ENCODE results near the gene CCDC179. TPM values are rescaled to one million over a fixed set of nuclear protein-coding genes. Genes with fewer than 3 reads are reported as not detected.

The CCDC179 gene
- total and polyA plus RNA-seq, 9 of the 15 experiments (the other 6 are each of a cell fraction or from before 2014, with no cell fraction given), result not detected

GRCh38 chr11:22830082-22830414 is 30.2 kb downstream of the CCDC179 start:
- FAIRE-seq (no peak), ATAC-seq (no peak), DNase-seq (ENCODE audit: extremely low read depth in 1 of 4, low spot score in 3 of 4) (no peak)
- Histone ChIP-seq H3K9me1 (ENCODE audit: control insufficient read depth, insufficient read depth, low read length) (no peaks in the 10 kb centered on the region), H3K27me3 (ENCODE audit: control insufficient read depth in 2 of 2, insufficient read depth in 2 of 2, low read length in 2 of 2) (no peaks in the 10 kb centered on the region), H3K9me3 (replicated peaks; ENCODE audit: control insufficient read depth, insufficient read depth, low read depth, low read length) (no peaks in the 10 kb centered on the region), H3K79me2 (ENCODE audit: control insufficient read depth, insufficient read depth, low read length) (peaks cover 21% of the 10 kb centered on the region), H3K4me2 (ENCODE audit: insufficient read depth, low read length) (peak overlapping the region; percentile 52), H4K20me1 (replicated peaks; ENCODE audit: control insufficient read depth, insufficient read depth, low read length) (no peaks in the 10 kb centered on the region), H3K36me3 (ENCODE audit: control insufficient read depth, insufficient read depth, low read length) (peaks cover 15% of the 10 kb centered on the region; the same call in 2 of the 3 replicates), H3K4me3 (no peak overlapping the region), H3K9ac (ENCODE audit: insufficient read depth in 1 of 2, low read depth in 2 of 2, low read length in 2 of 2) (no peak overlapping the region), H3K4me1 (replicated peaks in 1 of 2; ENCODE audit: control insufficient read depth in 2 of 2, insufficient read depth in 2 of 2, low read length in 2 of 2) (peaks cover 0 to 7% of the 10 kb centered on the region in 2 experiments; a peak in 2 of 5 replicates), H2AFZ (ENCODE audit: low read depth, low read length) (peak overlapping the region; percentile 66; the same call in 1 of the 2 replicates), H3K27ac (ENCODE audit: extremely low read depth, low read depth, low read length) (no peak overlapping the region)
- BruUV-seq (replicated peaks), result no TSS peak
- intact Hi-C loops (cut with micrococcal nuclease) (no loop called here), in situ Hi-C loops (cut with MboI) (no loop called here)
- TF ChIP-seq ZMIZ1 (IDR thresholded peaks at IDR 0.05; ENCODE audit: low read depth in 2 of 2, low read length in 2 of 2) (no peak), KDM1A (IDR thresholded peaks at IDR 0.05) (peak in 1 of 2 experiments; percentile 7; a peak in 1 of 4 replicates), CTBP1 (IDR thresholded peaks at IDR 0.05; ENCODE audit: borderline replicate concordance) (0 out of 2 replicates have a peak, but pooled peaks have one; percentile 47), RREB1 (CRISPR knock-in tag; IDR thresholded peaks at IDR 0.05) (peak; percentile 22; the same call in 1 of the 2 replicates), MNT (conservative IDR thresholded peaks at IDR 0.05) (0 out of 4 replicates have a peak, but pooled peaks of 1 of the 2 experiments have one; percentile 16), ZNF408 (CRISPR knock-in tag; IDR thresholded peaks at IDR 0.05; ENCODE audit: low read depth) (no peak)
- ChIA-PET CTCF (ENCODE audit: low intra/inter-chr PET ratio) (interaction anchor here (0.7 kb wide), 1 partner anchor 555 kb away, joined by 3 read pairs; no protein-coding TSS in a partner anchor), POLR2A (interaction anchor here (0.6 to 1.4 kb wide), 4 partner anchors 8 to 254 kb away, joined by 3 to 7 read pairs (median 4); no protein-coding TSS in a partner anchor)
- 0% methylated on average over 4 of the region's 4 CpGs for WGBS (ENCODE audit: insufficient coverage, low coverage, missing lambda C conversion rate)
